Large intestine (tissue), 3 donors: ENCODE measurements around the gene PRKN. TPM values are rescaled to one million over a fixed set of nuclear protein-coding genes. Genes with fewer than 3 reads are reported as not detected.

ENCODE experiments used
- DNase-seq, 2 donors: peaks; one replicate each; pipeline versions ENCODE4 v3.0.0 to v3.0.0-alpha.2; 2013
- H3K27ac ChIP-seq: one replicate; pipeline ENCODE4 v1.5.1; 2013; ENCODE audit warnings: low read length
- H3K27me3 ChIP-seq: 2 replicates; pipeline ENCODE4 v1.6.1; 2013; ENCODE audit warnings: low read length; ENCODE audit not compliant: control insufficient read depth, insufficient read depth
- H3K36me3 ChIP-seq: 2 replicates; pipeline ENCODE4 v1.6.1; 2013; ENCODE audit warnings: low read length; ENCODE audit not compliant: control insufficient read depth, insufficient read depth
- H3K4me1 ChIP-seq: one replicate; pipeline ENCODE4 v1.6.1; 2013; ENCODE audit warnings: low read length; ENCODE audit not compliant: control insufficient read depth, insufficient read depth
- H3K4me3 ChIP-seq: one replicate; pipeline ENCODE4 v1.5.1; 2013; ENCODE audit warnings: low read length
- H3K9me3 ChIP-seq: one replicate; pipeline ENCODE4 v1.6.1; 2013; ENCODE audit warnings: mild to moderate bottlenecking, low read depth, low read length, moderate library complexity; ENCODE audit not compliant: control insufficient read depth
- WGBS: methylation state at CpG from one replicate; pipeline ENCODE4 v1.1.5; 2013; ENCODE audit warnings: low lambda C conversion rate; ENCODE audit not compliant: insufficient coverage; 5-methylcytosine and 5-hydroxymethylcytosine counted together
- polyA plus RNA-seq: library from polyadenylated mRNA; unstranded; fragments of 120-200 nt; gene quantifications from one replicate; pipeline ENCODE4 v1.2.1, GENCODE V29; 2013

The PRKN gene
- polyA plus RNA-seq, 1 donor: 2.5 TPM

GRCh38 chr6:162343198-162343935, 384.2 kb downstream of the PRKN start:
- 100% methylated on average over 1 of the region's 3 CpGs for WGBS
- no peaks in the 10 kb centered on the region for H3K9me3 ChIP-seq
- no peak for DNase-seq

GRCh38 chr6:162337412-162337811, 390.2 kb downstream of the PRKN start:
- Histone ChIP-seq H3K9me3 (peaks cover 2% of the 10 kb centered on the region), H3K4me3 (no peak overlapping the region), H3K27me3 (no peaks in the 10 kb centered on the region), H3K36me3 (no peaks in the 10 kb centered on the region), H3K27ac (no peak overlapping the region), H3K4me1 (no peaks in the 10 kb centered on the region)
- WGBS: 56% methylated on average over 1 of the region's 6 CpGs
- no peak for DNase-seq

More at GRCh38 chr6:162343198-162343935, 384.2 kb downstream of the PRKN start:
- no peaks in the 10 kb centered on the region for H3K27me3 ChIP-seq
- H3K4me1 ChIP-seq: no peaks in the 10 kb centered on the region
- H3K27ac ChIP-seq: no peak overlapping the region
- H3K4me3 ChIP-seq: no peak overlapping the region
- H3K36me3 ChIP-seq: no peaks in the 10 kb centered on the region

GRCh38 chr6:162336359-162336758, 391.2 kb downstream of the PRKN start:
- no peaks in the 10 kb centered on the region for H3K27me3 ChIP-seq
- DNase-seq: no peak
- 100% methylated on average over 4 of the region's 6 CpGs for WGBS

GRCh38 chr6:162332365-162332764, 395.2 kb downstream of the PRKN start:
- Histone ChIP-seq H3K27me3 (no peaks in the 10 kb centered on the region), H3K4me1 (no peaks in the 10 kb centered on the region), H3K27ac (no peak overlapping the region), H3K4me3 (no peak overlapping the region), H3K9me3 (no peaks in the 10 kb centered on the region), H3K36me3 (no peaks in the 10 kb centered on the region)
- WGBS: 100% methylated on average over 2 of the region's 4 CpGs
- DNase-seq: no peak

More at GRCh38 chr6:162336359-162336758, 391.2 kb downstream of the PRKN start:
- H3K9me3 ChIP-seq: peaks cover 2% of the 10 kb centered on the region
- H3K36me3 ChIP-seq: no peaks in the 10 kb centered on the region
- H3K4me3 ChIP-seq: no peak overlapping the region
- no peak overlapping the region for H3K27ac ChIP-seq
- no peaks in the 10 kb centered on the region for H3K4me1 ChIP-seq

- no CpG with 5 or more reads among the region's 1 CpG for WGBS
- Histone ChIP-seq H3K4me3 (no peak overlapping the region), H3K36me3 (no peaks in the 10 kb centered on the region), H3K9me3 (no peaks in the 10 kb centered on the region), H3K27ac (no peak overlapping the region), H3K4me1 (no peaks in the 10 kb centered on the region), H3K27me3 (no peaks in the 10 kb centered on the region)
- no peak for DNase-seq
These were observed 395.7 kb downstream of the PRKN start for GRCh38 chr6:162331911-162332310.

GRCh38 chr6:162325826-162326225, 401.7 kb downstream of the PRKN start:
- Histone ChIP-seq H3K27me3 (no peaks in the 10 kb centered on the region), H3K36me3 (no peaks in the 10 kb centered on the region), H3K4me3 (no peak overlapping the region), H3K27ac (no peak overlapping the region), H3K9me3 (peaks cover 5% of the 10 kb centered on the region), H3K4me1 (no peaks in the 10 kb centered on the region)
- no peak for DNase-seq
- 100% methylated on average over 2 of the region's 4 CpGs for WGBS

- Histone ChIP-seq H3K36me3 (no peaks in the 10 kb centered on the region), H3K4me1 (no peaks in the 10 kb centered on the region), H3K9me3 (peaks cover 5% of the 10 kb centered on the region), H3K4me3 (no peak overlapping the region), H3K27ac (no peak overlapping the region), H3K27me3 (no peaks in the 10 kb centered on the region)
- WGBS: 71% methylated on average over 2 of the region's 4 CpGs
- DNase-seq: no peak
These were observed 402.5 kb downstream of the PRKN start for GRCh38 chr6:162325051-162325450.

GRCh38 chr6:162315291-162315690, 412.3 kb downstream of the PRKN start:
- no peak overlapping the region for H3K27ac ChIP-seq
- no peak overlapping the region for H3K4me3 ChIP-seq
- no peaks in the 10 kb centered on the region for H3K9me3 ChIP-seq
- no CpG with 5 or more reads among the region's 3 CpGs for WGBS
- DNase-seq: no peak
- H3K36me3 ChIP-seq: no peaks in the 10 kb centered on the region
- H3K4me1 ChIP-seq: no peaks in the 10 kb centered on the region
- no peaks in the 10 kb centered on the region for H3K27me3 ChIP-seq

GRCh38 chr6:162313922-162314660, 413.5 kb downstream of the PRKN start:
- DNase-seq: no peak
- Histone ChIP-seq H3K27ac (no peak overlapping the region), H3K9me3 (no peaks in the 10 kb centered on the region), H3K4me1 (no peaks in the 10 kb centered on the region), H3K27me3 (no peaks in the 10 kb centered on the region), H3K36me3 (no peaks in the 10 kb centered on the region), H3K4me3 (no peak overlapping the region)
- no CpG with 5 or more reads among the region's 4 CpGs for WGBS

- H3K27ac ChIP-seq: no peak overlapping the region
- DNase-seq: no peak
- H3K9me3 ChIP-seq: no peaks in the 10 kb centered on the region
- no peaks in the 10 kb centered on the region for H3K36me3 ChIP-seq
- no peaks in the 10 kb centered on the region for H3K4me1 ChIP-seq
- no peaks in the 10 kb centered on the region for H3K27me3 ChIP-seq
- 94% methylated on average over 2 of the region's 5 CpGs for WGBS
- no peak overlapping the region for H3K4me3 ChIP-seq
These were observed 419.7 kb downstream of the PRKN start for GRCh38 chr6:162307865-162308264.
